ENCODE measurements around the gene SS18L1.

SS18L1 gene

DNA sequence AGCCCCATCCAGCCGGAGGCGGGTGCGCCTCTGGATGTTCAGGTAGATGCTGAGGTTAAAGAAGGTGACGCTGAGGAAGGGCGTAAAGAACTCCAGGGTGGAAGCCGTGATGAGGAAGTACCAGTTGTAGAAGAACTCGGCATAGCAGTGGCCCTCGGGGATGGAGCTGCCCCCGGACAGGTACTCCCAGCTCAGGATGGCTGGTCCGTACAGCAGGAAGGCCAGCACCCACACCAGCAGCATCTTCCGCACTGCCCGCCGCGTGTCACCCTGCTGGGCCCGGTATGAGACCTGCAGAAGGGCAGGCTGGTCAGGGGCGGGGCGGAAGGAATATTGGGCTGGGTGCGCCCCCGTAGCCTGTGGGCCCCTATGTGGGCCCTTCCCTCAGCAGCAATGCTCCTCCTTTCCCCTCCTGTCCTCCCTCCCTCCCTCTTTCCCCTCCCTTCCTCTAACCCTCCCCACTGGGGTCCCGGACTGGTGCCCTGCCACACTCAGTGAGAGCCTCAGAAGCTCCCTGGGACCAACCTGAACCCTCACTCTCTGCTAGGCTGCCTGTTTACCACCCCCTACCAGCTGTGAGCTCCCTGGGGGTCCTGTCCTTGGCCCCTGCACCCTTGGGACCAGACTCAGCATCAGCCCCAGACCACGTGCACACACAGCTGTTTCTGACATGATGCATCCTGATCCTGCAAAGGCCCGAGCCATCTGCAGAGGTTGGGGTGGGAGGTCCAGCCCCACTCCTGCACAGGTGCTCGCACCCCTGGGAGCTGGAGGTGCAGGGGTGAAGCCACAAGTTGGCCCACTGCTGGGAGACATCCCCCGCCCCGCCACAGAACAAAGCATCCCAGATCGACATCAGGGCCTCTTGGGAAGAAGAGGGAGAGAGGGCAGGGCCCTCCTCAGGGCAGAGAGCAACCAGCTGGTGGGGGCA lies 73.3 kb downstream of the SS18L1 start:
- DNase-seq = no peak

GRCh38 chr20:62217913-62218773 lies 74.6 kb downstream of the SS18L1 start:
- DNase-seq = no peak

GRCh38 chr20:62219101-62219991 lies 75.8 kb downstream of the SS18L1 start:
- no peak for DNase-seq

- DNase-seq = peak; percentile 18
These were observed 76.6 kb downstream of the SS18L1 start, which contains the start of gene HRH3 for GRCh38 chr20:62219992-62220665. Gene HRH3, minus strand, starts transcription at chr20:62220278. Its CDS starts 308 bp downstream, at chr20:62219970.

DNA sequence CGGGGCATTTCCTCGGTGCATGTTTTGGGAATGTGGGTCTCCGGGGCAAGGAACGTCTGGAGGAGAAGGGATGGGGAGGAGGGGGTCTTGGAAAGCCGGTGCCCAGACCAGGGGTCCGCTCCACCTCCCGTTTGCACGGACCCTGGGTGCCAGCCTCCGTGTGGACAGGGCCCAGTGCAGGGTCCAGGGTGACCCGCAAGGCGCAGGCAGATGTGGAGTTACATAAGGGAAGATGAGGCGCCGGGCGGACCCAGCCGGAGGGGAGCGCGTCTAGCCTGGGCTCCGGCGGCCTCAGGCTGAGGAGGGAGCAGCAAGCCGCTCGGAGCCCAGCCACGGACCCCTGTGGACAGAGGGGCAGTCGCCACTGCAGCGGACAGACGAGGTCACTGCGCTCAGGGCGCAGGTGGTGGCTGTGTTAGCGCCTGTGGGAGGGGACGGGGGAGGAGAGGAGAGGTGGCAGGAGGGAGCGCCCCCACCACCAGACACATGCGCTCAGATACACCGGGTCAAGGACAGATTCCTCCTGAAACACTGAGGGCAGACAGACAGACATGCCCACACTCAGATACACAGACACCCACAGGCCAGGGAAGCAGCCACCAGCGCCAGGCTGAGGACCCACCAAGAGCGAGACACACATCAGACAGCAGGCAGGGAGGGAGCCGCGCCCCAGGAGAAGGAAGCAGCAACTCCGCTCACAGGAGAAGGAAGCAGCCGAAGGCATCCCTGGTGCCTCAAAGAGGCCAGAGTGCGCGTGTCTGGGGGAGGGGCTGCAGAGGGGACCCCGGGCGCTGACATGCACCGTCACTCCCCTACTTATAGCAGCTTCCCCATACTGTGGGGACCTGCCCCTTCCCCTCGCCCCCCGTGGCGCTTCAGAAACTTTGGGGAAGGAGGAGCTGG lies 77.3 kb downstream of the SS18L1 start:
- DNase-seq = no peak

GRCh38 chr20:62222266-62222850 lies 78.8 kb downstream of the SS18L1 start:
- DNase-seq = no peak

GRCh38 chr20:62222972-62223371 lies 79.4 kb downstream of the SS18L1 start:
- no peak for DNase-seq

DNA sequence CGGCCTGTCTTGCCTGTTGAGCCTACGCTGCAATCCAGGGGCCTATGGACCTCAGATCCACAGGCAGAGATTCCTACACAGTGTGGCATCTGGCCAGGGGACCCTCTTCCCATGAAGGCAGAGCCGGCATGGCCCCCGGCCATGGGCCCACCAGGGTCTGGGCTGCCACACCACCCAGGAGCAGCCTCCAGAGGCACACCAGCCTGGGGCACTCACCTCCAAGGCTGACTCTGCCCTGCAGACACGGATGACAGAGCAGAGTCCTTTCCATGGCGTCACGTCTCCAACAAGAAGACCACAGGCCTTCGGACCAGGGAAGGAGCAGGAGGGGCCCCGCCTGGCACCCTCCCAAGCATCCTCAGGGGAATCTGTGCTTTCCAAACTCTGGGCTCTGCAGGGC lies 80.0 kb downstream of the SS18L1 start:
- DNase-seq = no peak

GRCh38 chr20:62224113-62224855 lies 80.7 kb downstream of the SS18L1 start:
- DNase-seq = no peak

- DNase-seq = no peak
These were observed 81.5 kb downstream of the SS18L1 start for GRCh38 chr20:62225026-62225425.

DNA sequence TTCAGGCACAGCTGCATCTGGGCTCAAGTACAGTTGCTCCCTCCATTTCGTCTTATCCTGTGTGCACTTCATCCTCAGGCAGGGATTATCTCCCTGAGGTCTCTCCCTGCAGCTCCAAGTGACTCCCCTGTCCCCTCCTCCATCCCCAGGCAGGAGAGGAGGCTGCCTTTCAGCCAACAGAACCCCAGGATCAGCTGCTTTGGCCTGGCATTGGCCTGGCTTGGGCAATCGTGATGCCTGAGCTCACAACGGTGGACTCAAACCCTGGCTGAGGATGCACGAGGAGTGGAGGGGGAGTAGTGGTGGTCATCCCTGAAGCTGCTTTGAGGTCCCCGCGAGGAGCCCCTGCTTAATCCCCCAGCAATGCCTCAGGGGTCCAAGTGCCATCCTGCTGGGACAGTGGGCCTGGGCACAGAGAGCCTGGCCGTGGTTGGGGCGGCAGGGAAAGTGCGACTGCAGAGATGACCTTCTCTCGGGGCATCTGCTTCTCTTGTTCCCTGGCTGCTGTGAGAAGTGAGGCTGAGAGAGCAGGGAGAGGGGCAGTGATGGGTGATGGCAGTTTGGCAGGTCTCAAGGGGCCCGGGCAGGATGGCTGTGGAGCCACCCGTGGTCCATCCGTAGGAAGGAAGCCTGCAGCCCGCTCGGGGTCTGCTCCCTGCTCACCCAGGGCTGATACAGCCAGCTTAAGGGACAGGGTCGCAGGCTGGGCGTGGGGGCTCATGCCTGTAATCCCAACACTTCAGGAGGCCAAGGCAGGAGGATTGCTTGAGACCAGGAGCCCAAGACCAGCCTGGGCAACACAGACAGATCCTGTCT lies 82.5 kb downstream of the SS18L1 start:
- DNase-seq = no peak

DNA sequence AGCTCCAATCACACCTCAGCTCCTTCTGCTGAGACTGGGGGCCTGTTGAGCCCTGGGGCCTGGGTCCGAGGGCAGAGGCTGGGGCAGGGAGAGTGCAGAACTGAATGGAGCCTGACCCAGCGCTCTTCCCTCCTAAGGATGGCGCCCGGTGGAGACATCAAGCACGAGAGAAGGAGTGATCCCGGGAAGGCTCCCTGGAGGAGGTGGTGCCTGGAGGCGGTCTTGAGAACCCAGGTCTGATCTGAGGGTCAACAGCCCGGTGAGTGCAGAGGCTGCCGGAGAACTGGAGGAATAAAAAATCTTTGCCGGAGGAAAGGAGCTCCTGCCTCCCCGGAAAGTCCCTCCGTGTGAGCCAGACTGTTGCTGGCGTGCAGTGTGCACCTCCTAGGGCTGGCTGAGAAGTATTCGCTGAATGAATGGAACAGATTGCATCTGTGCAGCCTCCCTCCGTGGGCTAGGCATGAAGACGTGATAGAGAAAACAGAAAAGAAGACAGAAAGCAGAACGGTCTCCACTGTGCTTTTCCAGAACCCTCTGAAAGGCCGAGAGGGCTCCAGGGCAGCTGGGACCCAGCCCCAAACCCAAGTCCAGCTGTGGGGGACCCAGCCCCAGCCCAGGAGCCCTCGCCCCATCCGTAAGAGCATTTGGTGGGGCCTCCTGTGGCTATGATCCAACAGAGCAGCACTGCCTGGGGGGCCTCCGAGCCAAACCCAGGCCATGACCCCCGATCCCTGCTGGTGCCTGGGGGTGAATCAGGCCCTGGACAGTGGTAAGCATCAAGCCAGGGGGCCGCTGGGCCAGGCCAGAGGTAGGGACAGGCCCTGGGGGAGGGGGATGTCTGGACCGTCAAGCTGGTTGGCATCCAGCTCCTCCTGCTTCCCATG lies 83.4 kb downstream of the SS18L1 start:
- no peak for DNase-seq

- no peak for DNase-seq
These were observed 84.0 kb downstream of the SS18L1 start for GRCh38 chr20:62227591-62227976.

- no peak for DNase-seq
These were observed 84.7 kb downstream of the SS18L1 start for GRCh38 chr20:62227977-62228958.

- DNase-seq = no peak
These were observed 85.5 kb downstream of the SS18L1 start for GRCh38 chr20:62228982-62229545.

DNA sequence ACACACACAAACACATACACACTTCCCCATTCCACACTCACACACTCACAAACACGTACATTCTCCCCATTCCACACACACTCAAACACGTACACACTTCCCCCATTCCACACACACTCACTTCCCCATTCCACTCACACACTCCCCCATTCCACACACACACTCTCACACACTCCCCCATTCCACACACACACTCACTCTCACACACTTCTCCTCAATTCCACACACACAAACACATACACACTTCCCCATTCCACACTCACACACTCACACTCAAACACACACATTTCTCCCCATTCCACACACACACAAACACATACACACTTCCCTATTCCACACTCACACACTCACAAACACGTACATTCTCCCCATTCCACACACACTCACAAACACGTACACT lies 86.1 kb downstream of the SS18L1 start:
- no peak for DNase-seq

All from GDM1 (cell line).